Body of pancreas (tissue), 4 donors: Measurements from ENCODE around the gene RXRA.

Experiments used
- POLR2A ChIP-seq, 3 donors: fragments of 450-650 bp; IDR thresholded peaks; one replicate each; pipeline ENCODE4 v1.6.1; 2016; ENCODE audit warnings: antibody characterized with exemption in 3 of 3, mild to moderate bottlenecking in 2 of 3
- TF ChIP-seq, protein P1 (sequence below), 7 experiments: fragments of 450-650 bp in 4 of 7; fragments of 200-600 bp in 3 of 7; sonication (generic) in 3 of 7; IDR thresholded peaks; one replicate each; pipeline ENCODE4 v1.5.1; 2016 to 2019; ENCODE audit warnings: antibody characterized with exemption in 7 of 7

GRCh38 chr9:134339183-134339806 lies 13.0 kb downstream of the RXRA start:
- TF ChIP-seq, protein P1, sequence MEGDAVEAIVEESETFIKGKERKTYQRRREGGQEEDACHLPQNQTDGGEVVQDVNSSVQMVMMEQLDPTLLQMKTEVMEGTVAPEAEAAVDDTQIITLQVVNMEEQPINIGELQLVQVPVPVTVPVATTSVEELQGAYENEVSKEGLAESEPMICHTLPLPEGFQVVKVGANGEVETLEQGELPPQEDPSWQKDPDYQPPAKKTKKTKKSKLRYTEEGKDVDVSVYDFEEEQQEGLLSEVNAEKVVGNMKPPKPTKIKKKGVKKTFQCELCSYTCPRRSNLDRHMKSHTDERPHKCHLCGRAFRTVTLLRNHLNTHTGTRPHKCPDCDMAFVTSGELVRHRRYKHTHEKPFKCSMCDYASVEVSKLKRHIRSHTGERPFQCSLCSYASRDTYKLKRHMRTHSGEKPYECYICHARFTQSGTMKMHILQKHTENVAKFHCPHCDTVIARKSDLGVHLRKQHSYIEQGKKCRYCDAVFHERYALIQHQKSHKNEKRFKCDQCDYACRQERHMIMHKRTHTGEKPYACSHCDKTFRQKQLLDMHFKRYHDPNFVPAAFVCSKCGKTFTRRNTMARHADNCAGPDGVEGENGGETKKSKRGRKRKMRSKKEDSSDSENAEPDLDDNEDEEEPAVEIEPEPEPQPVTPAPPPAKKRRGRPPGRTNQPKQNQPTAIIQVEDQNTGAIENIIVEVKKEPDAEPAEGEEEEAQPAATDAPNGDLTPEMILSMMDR (IDR thresholded peaks at IDR 0.05): no peak
- TF ChIP-seq POLR2A (IDR thresholded peaks at IDR 0.05): no peak
